Fibroblast of lung (primary cell): ENCODE measurements around the gene GNA12. TPM values are rescaled to one million over a fixed set of nuclear protein-coding genes. Genes with fewer than 3 reads are reported as not detected.
A peak's percentile ranks its signal among the peaks of the same experiment; 100 is the strongest.
"Not testable (repeated sequence)": the region's sequence is repeated elsewhere in the genome, so short reads cannot be mapped to it uniquely, and the experiment has no call there.

ENCODE experiments used
- DNase-seq, 2 donors: peaks; one replicate each; pipeline versions ENCODE4 v3.0.0 to v3.0.0-alpha.2; 2010; ENCODE audit warnings: low read depth in 2 of 2
- H2AFZ ChIP-seq: 2 replicates; pipeline ENCODE4 v1.5.1; 2012; ENCODE audit warnings: low read length, control low read depth, inconsistent platforms
- H3K27ac ChIP-seq: 2 replicates; pipeline ENCODE4 v1.5.1; 2011; ENCODE audit warnings: low read length, control low read depth; ENCODE audit not compliant: insufficient read depth
- H3K27me3 ChIP-seq: 2 replicates; pipeline ENCODE4 v1.5.1; 2011; ENCODE audit warnings: mild to moderate bottlenecking, low read length; ENCODE audit not compliant: control insufficient read depth, insufficient read depth
- H3K36me3 ChIP-seq: 2 replicates; pipeline ENCODE4 v1.5.1; 2011; ENCODE audit warnings: low read length; ENCODE audit not compliant: control insufficient read depth, insufficient read depth
- H3K4me1 ChIP-seq: 2 replicates; pipeline ENCODE4 v1.5.1; 2011; ENCODE audit warnings: low read length; ENCODE audit not compliant: control insufficient read depth, insufficient read depth; ENCODE audit errors: extremely low read depth
- H3K4me2 ChIP-seq: 2 replicates; pipeline ENCODE4 v1.5.1; 2011; ENCODE audit warnings: low read length, control low read depth; ENCODE audit not compliant: insufficient read depth; ENCODE audit errors: extremely low read depth
- H3K4me3 ChIP-seq, 4 experiments: fragments of 200-600 bp in 1 of 4; sonication (generic) in 1 of 4; replicated peaks in 1 of 4; 2 replicates each; pipeline ENCODE4 v1.5.1; 2011 to 2016; ENCODE audit warnings: low read length in 4 of 4, low read depth in 3 of 4, mild to moderate bottlenecking in 3 of 4, control low read depth in 2 of 4, inconsistent platforms in 1 of 4, mixed read lengths in 1 of 4; ENCODE audit not compliant: insufficient read depth in 1 of 4; ENCODE audit errors: control extremely low read depth in 1 of 4
- H3K79me2 ChIP-seq: 2 replicates; pipeline ENCODE4 v1.5.1; 2012; ENCODE audit warnings: mild to moderate bottlenecking, low read length, inconsistent platforms; ENCODE audit not compliant: control insufficient read depth, insufficient read depth
- H3K9ac ChIP-seq: 2 replicates; pipeline ENCODE4 v1.5.1; 2011; ENCODE audit warnings: mild to moderate bottlenecking, low read length, control low read depth; ENCODE audit not compliant: insufficient read depth
- H3K9me3 ChIP-seq: 2 replicates; pipeline ENCODE4 v1.5.1; 2012; ENCODE audit warnings: low read depth, low read length; ENCODE audit not compliant: control insufficient read depth, insufficient read depth
- H4K20me1 ChIP-seq: 2 replicates; pipeline ENCODE4 v1.5.1; 2011; ENCODE audit warnings: low read length; ENCODE audit not compliant: control insufficient read depth, insufficient read depth; ENCODE audit errors: extremely low read depth
- CTCF ChIP-seq, 2 donors: IDR thresholded peaks in 1 of 2; conservative IDR thresholded peaks in 1 of 2; 1 replicate in 1 of 2; 2 replicates in 1 of 2; pipeline ENCODE4 v1.5.1; 2011 to 2012; ENCODE audit warnings: low read length in 2 of 2, control low read depth in 1 of 2, inconsistent platforms in 1 of 2, low read depth in 1 of 2, mild to moderate bottlenecking in 1 of 2
- EZH2 ChIP-seq: IDR thresholded peaks from 2 replicates; pipeline ENCODE4 v1.5.1; 2012; ENCODE audit warnings: low read length, control low read depth, mild to moderate bottlenecking; ENCODE audit errors: missing control alignments
- polyA plus RNA-seq, 2 donors: library from polyadenylated mRNA; depleted of rRNA in 1 of 2; stranded (reverse) in 1 of 2; unstranded in 1 of 2; fragments of >200 nt; gene quantifications; 2 replicates each; pipeline ENCODE4 v1.2.1, GENCODE V29; 2011 to 2012; ENCODE audit warnings: missing spikeins in 1 of 2
- total RNA-seq: library from RNA; depleted of rRNA; stranded (reverse); fragments of >200 nt; gene quantifications from 2 replicates; pipeline ENCODE4 v1.2.1, GENCODE V29; 2014

GNA12 gene
- total and polyA plus RNA-seq, 2 donors (not counting 1 experiment from before 2014, with no cell fraction given), result 36.2 to 137 TPM

- H3K9ac ChIP-seq, result no peak overlapping the region
Observed at GRCh38 chr7:2737771-2738540, 106.2 kb downstream of the GNA12 start.

GRCh38 chr7:2737005-2737743, 106.9 kb downstream of the GNA12 start:
- not testable (repeated sequence) for H3K27me3 ChIP-seq, H3K9me3 ChIP-seq, H3K36me3 ChIP-seq, H3K4me2 ChIP-seq, H2AFZ ChIP-seq, DNase-seq, H4K20me1 ChIP-seq, H3K4me3 ChIP-seq, H3K27ac ChIP-seq, H3K4me1 ChIP-seq, H3K9ac ChIP-seq
- H3K79me2 ChIP-seq, result peaks cover 32% of the 10 kb centered on the region

More at GRCh38 chr7:2737771-2738540, 106.2 kb downstream of the GNA12 start:
- Histone ChIP-seq H4K20me1 (no peaks in the 10 kb centered on the region), H3K4me1 (peaks cover 8% of the 10 kb centered on the region), H2AFZ (no peak overlapping the region), H3K27me3 (no peaks in the 10 kb centered on the region), H3K79me2 (peaks cover 33% of the 10 kb centered on the region), H3K36me3 (peaks cover 4% of the 10 kb centered on the region), H3K9me3 (no peaks in the 10 kb centered on the region), H3K4me2 (peak overlapping the region; percentile 77), H3K4me3 (no peak overlapping the region), H3K27ac (no peak overlapping the region)
- peak in 1 of 2 donors; percentile 53 for DNase-seq
- TF ChIP-seq EZH2 (no peak), CTCF (conservative IDR thresholded peaks at IDR 0.05 in 1 of 2, IDR thresholded peaks at IDR 0.05 in 1 of 2; ENCODE audit: low read depth in 1 of 2, low read length in 2 of 2) (no peak)

GRCh38 chr7:2736411-2736914, 107.6 kb downstream of the GNA12 start:
- no peak overlapping the region for H2AFZ ChIP-seq
- no peaks in the 10 kb centered on the region for H3K9me3 ChIP-seq
- H3K4me2 ChIP-seq, result no peak overlapping the region
- no peak overlapping the region for H3K27ac ChIP-seq
- DNase-seq, result no peak
- no peak overlapping the region for H3K4me3 ChIP-seq
- H3K4me1 ChIP-seq, result peaks cover 8% of the 10 kb centered on the region
- no peaks in the 10 kb centered on the region for H4K20me1 ChIP-seq
- peaks cover 4% of the 10 kb centered on the region for H3K36me3 ChIP-seq
- no peak overlapping the region for H3K9ac ChIP-seq
- TF ChIP-seq EZH2 (no peak), CTCF (conservative IDR thresholded peaks at IDR 0.05 in 1 of 2, IDR thresholded peaks at IDR 0.05 in 1 of 2; ENCODE audit: low read depth in 1 of 2, low read length in 2 of 2) (no peak)
- no peaks in the 10 kb centered on the region for H3K27me3 ChIP-seq
- H3K79me2 ChIP-seq, result peaks cover 31% of the 10 kb centered on the region
